Germinal center (tissue), 1 donor: ENCODE results near the gene P2RX6.
A peak's percentile ranks its signal among the peaks of the same experiment; 100 is the strongest.

ENCODE experiments used
- DNase-seq: peaks from one replicate; pipeline ENCODE4 v3.0.0; 2012; ENCODE audit warnings: mixed read lengths, low spot score

Gene P2RX6

GRCh38 chr22:20979940-20980453 is 35.0 kb upstream of the P2RX6 start:
- no peak for DNase-seq

DNA sequence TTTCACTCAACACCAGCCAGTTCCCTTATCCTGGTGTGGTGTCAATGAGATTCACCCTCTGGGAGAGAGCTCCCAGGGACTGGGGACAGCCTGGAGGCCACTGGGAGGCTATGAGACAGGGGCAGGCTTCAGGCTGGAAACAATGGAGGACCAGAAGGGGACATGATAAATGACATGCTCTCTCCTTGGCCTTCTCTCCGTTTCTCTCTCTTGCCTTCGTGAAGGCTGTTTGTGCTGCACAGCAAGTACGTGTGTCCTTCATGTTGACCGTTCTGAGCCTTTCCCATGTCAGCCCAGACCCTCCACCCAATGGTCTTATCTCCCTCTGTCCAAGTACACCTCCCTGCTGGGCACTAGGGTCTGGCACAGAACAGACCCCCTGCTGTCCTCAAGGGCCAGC is 34.4 kb upstream of the P2RX6 start:
- no peak for DNase-seq

GRCh38 chr22:20980938-20981722 is 33.8 kb upstream of the P2RX6 start:
- no peak for DNase-seq

- DNase-seq: peak; percentile 75
These were observed 33.0 kb upstream of the P2RX6 start, which contains the start of gene LZTR1 for GRCh38 chr22:20981787-20982562. Gene LZTR1 (plus strand): TSS chr22:20982297. CDS start chr22:20982372, 75 bp downstream.

DNA sequence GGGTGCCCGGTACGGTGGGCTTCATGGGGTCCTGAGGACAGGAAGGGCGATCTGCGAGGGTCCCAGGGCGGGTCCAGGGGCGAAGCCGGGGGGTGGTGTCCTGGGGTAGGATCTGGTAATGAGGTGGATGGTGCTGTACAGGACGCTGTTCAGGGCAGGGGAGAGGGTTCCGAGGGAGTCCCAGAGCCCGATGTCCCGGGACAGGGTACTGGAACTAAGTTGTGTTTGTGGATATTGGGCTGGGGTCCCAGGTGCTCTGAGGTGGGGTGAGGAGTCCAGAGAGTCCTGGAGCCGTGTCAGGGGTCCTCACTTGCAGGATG is 32.4 kb upstream of the P2RX6 start:
- no peak for DNase-seq

DNA sequence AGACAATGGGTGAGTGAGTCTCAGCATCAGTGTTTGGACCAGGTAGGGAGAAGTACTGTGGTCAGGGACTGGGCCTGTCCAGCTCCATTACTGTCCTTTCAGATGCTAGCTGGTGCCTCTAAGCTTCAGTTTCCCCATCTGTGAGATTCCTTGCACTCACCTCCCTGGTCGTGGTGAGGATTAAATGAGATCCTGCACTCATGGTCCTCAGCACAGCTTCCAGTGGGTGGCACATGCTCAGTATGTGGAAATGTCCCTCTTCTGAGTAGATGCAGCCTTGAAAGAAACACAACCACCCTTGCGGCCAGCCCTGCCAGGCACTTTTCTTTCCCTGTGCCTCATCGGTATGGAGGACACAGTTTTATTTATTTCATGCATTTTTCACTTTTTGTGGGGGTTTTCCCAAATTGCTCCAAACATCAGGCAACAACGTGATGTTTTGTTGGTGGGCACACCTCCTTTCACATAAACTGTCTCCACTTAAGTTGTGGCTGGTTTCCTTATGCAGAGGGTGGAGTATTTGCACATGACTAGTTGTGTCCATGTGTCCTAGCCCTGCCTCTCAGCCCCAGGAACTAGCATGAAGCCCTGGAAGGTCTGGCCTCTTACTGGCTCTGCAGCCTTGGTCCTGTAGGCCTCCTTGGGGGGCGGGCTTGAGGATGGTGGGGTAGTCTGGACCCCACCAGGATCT is 31.7 kb upstream of the P2RX6 start:
- DNase-seq: no peak

- DNase-seq: no peak
These were observed 29.2 kb upstream of the P2RX6 start for GRCh38 chr22:20985720-20986119.

GRCh38 chr22:20986365-20986764 is 28.6 kb upstream of the P2RX6 start:
- no peak for DNase-seq

DNA sequence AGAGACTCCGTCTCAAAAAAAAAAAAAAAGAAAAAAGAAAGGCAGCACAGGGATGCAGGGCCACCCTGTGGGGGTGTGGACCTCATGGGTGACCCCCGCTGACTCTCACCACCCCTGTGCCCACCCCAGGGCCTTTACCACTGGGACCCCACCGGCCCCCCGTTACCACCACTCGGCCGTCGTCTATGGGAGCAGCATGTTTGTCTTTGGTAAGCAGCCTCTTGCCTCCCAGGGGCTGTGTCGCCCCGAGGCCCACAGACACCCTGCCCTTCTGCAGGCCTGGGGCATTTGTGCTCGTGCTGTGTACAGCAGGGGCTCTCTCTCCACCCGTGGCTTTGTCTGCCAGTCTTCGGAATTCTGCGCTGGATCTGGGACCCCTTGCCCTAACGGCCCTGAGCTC is 27.6 kb upstream of the P2RX6 start:
- no peak for DNase-seq

- DNase-seq: no peak
These were observed 26.2 kb upstream of the P2RX6 start for GRCh38 chr22:20988573-20989322.

- DNase-seq: no peak
These were observed 25.4 kb upstream of the P2RX6 start for GRCh38 chr22:20989323-20990138.

DNA sequence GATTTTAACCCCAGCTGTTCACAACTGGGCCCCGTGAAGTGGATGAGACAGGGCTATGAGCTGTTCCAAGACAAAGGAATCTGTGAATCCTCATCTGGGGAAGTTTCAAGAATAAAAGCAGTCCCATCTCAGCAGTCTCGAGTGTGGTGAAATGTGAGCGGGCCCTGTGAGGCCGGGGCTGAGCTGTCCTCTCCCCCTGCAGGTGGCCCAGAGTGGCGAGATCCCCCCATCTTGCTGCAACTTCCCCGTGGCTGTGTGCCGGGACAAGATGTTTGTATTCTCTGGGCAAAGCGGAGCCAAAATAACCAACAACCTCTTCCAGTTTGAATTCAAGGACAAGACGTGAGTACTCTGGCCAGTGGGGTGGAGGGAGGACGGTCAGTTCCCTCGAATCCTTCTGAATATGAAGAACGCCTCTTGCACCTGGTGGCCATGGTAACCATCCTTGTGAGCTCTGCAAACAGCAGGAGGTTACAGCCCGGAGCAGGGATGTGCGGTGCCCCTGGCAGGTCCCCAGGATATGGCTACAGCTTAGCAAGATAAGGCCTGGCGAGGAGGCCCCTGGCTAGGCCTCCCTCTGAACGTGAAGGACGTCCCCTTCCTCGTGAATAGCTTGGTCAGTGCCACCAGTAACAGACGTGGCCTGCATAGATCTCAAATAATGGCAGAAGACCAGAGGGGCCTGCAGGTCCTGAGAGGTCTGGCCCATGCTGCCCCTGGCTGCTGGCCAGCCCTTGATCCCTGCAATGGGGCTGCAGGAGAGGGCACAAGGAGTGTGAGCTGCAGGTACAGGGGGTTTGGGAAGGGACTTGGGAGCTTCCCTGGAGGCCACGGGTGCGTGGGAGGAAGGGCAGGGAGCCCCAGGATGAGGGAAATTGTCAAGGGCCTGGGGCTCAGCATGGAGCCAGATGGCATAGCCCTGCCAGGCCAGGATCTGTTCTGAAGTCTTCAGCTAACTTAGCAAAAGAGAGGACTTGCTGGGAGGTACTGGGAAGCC is 24.5 kb upstream of the P2RX6 start:
- DNase-seq: no peak

GRCh38 chr22:20991252-20992055 is 23.5 kb upstream of the P2RX6 start:
- DNase-seq: no peak

DNA sequence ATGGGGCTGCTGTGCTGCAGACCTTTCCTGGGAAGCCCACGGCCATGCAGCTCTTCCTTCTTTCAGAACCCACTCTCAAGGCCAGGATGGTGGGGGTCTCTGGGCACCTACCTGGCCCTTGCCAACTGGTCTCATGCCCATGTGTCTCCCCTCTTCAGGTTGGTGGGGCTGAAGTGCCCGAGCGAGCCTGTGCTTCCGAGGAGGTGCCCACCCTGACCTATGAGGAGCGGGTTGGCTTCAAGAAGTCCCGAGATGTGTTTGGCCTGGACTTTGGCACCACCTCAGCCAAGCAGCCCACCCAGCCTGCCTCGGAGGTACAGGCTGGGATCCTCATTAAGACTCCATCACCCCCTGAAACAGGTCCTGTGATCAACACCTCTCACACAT is 22.9 kb upstream of the P2RX6 start:
- DNase-seq: no peak

DNA sequence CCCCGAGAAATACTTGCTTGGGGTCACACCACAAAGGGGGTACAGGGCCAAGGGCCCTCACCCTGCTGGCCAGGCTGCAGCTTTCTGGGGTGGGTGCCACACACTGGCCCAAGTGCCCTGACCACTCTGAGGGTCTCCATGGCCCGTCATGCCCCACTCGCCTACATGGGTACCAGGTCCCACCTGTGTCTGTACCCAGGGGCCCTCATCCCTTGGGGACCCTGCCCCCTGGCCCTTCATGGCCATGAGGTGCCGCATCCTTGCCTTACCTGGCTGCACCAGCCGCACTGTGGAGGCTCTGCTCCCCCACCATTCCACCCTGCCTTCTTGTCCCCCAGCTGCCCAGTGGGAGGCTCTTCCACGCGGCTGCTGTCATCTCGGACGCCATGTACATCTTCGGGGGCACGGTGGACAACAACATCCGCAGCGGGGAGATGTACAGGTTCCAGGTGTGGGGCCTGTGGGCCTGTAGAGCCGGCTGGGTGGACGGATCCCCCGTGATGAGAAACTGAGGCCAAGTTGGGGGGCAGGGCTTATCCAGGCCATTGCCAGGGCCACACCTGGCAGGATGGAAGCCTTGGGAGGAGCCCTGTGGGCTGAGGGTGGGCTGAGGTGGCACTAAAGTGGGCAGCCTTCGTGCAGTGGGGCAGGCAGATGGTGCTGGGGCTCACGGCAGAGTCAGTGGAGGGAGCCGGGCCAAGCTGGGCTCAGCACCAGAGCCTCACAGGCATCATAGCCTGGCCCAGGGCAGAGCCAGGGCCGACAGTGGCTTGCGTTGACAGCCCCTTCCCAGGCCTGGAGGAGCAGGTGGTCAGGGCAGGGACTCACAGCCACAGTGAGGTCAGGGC is 22.3 kb upstream of the P2RX6 start:
- no peak for DNase-seq

GRCh38 chr22:20993304-20994127 is 21.4 kb upstream of the P2RX6 start:
- no peak for DNase-seq
